Measurements from ENCODE around the gene LRRK1.
A peak's percentile ranks its signal among the peaks of the same experiment; 100 is the strongest.

Gene LRRK1

GRCh38 chr15:101043911-101044624, 124.9 kb downstream of the LRRK1 start:
- Mint-ChIP-seq H3K27me3 (ENCODE audit: low read depth, poor library complexity) (no peaks in the 10 kb centered on the region), H3K9me3 (peaks cover 7% of the 10 kb centered on the region), H3K27ac (no peak overlapping the region), H3K36me3 (ENCODE audit: low read depth) (no peaks in the 10 kb centered on the region), H3K4me3 (no peak overlapping the region), H3K4me1 (peaks cover 50% of the 10 kb centered on the region)
- DNase-seq = no peak
- no peak for TF ChIP-seq CTCF (IDR thresholded peaks at IDR 0.05)

- H3K4me3 Mint-ChIP-seq = no peak overlapping the region
These were observed 125.6 kb downstream of the LRRK1 start for GRCh38 chr15:101044625-101045235.

GRCh38 chr15:101045236-101045646, 126.1 kb downstream of the LRRK1 start:
- no peaks in the 10 kb centered on the region for H3K36me3 Mint-ChIP-seq (ENCODE audit: low read depth)
- peaks cover 59% of the 10 kb centered on the region for H3K4me1 Mint-ChIP-seq
- TF ChIP-seq CTCF (IDR thresholded peaks at IDR 0.05) = no peak
- no peak overlapping the region for H3K4me3 Mint-ChIP-seq
- H3K27ac Mint-ChIP-seq = no peak overlapping the region
- no peak for DNase-seq
- H3K9me3 Mint-ChIP-seq = no peaks in the 10 kb centered on the region
- H3K27me3 Mint-ChIP-seq (ENCODE audit: low read depth, poor library complexity) = no peaks in the 10 kb centered on the region

More at GRCh38 chr15:101044625-101045235, 125.6 kb downstream of the LRRK1 start:
- H3K9me3 Mint-ChIP-seq = peaks cover 1% of the 10 kb centered on the region
- H3K4me1 Mint-ChIP-seq = peaks cover 57% of the 10 kb centered on the region
- no peaks in the 10 kb centered on the region for H3K36me3 Mint-ChIP-seq (ENCODE audit: low read depth)
- no peak for DNase-seq
- no peaks in the 10 kb centered on the region for H3K27me3 Mint-ChIP-seq (ENCODE audit: low read depth, poor library complexity)
- TF ChIP-seq CTCF (IDR thresholded peaks at IDR 0.05) = no peak
- no peak overlapping the region for H3K27ac Mint-ChIP-seq

GRCh38 chr15:101045835-101046691, 126.9 kb downstream of the LRRK1 start:
- Mint-ChIP-seq H3K9me3 (no peaks in the 10 kb centered on the region), H3K27ac (no peak overlapping the region), H3K4me1 (peaks cover 59% of the 10 kb centered on the region), H3K36me3 (ENCODE audit: low read depth) (no peaks in the 10 kb centered on the region), H3K27me3 (ENCODE audit: low read depth, poor library complexity) (peaks cover 2% of the 10 kb centered on the region), H3K4me3 (no peak overlapping the region)
- DNase-seq = no peak
- TF ChIP-seq CTCF (IDR thresholded peaks at IDR 0.05) = no peak

GRCh38 chr15:101046826-101047225, 127.7 kb downstream of the LRRK1 start:
- TF ChIP-seq CTCF (IDR thresholded peaks at IDR 0.05) = no peak
- Mint-ChIP-seq H3K27ac (no peak overlapping the region), H3K4me1 (peaks cover 66% of the 10 kb centered on the region), H3K36me3 (ENCODE audit: low read depth) (no peaks in the 10 kb centered on the region), H3K9me3 (no peaks in the 10 kb centered on the region), H3K4me3 (peak overlapping the region; percentile 67), H3K27me3 (ENCODE audit: low read depth, poor library complexity) (peaks cover 2% of the 10 kb centered on the region)
- no peak for DNase-seq

All from nephron progenitor cell (in vitro differentiated cells).